ENCODE measurements around the gene LCP1. TPM values are rescaled to one million over a fixed set of nuclear protein-coding genes. Genes with fewer than 3 reads are reported as not detected.

LCP1 gene
- total and polyA plus RNA-seq, 2 of the 13 experiments (the other 11 are each of a cell fraction or from before 2014, with no cell fraction given), result 1.6 TPM

DNA sequence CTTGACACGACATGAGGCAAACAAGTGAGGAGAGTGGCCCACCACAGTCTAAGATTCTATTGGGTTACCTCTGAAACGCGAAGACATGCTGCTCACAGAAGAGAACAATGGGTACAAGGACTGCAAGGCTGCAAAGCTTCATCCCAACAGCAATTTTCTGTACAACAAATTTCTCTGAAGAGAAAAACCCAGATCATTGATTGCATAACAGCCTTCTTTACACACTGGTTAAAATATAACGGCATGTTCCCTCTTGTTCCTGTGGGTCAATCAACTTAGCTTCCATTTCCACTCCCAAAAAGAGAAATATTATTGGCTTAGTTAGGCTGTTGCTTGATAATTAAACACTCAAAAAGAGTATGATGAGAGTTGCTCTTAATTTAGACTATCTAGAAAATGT, 77.1 kb downstream of the LCP1 start, which contains the start of gene CPB2 (continued):
- no peak for TF ChIP-seq ZNF569 (CRISPR knock-in tag; IDR thresholded peaks at IDR 0.05; ENCODE audit: borderline replicate concordance)
- peak; percentile 80 for TF ChIP-seq POLR2G (IDR thresholded peaks at IDR 0.05; ENCODE audit: low read depth, low read length)
- TF ChIP-seq TEAD3 (CRISPR knock-in tag; optimal IDR thresholded peaks at IDR 0.05; ENCODE audit: borderline replicate concordance), result peak; percentile 57
- TF ChIP-seq ASH2L (IDR thresholded peaks at IDR 0.05; ENCODE audit: insufficient read length, low read depth, low read length), result peak; percentile 76
- peak; percentile 74; the same call in 1 of the 2 replicates for TF ChIP-seq HDAC1 (CRISPR knock-in tag; IDR thresholded peaks at IDR 0.05)
- TF ChIP-seq HMG20B (CRISPR knock-in tag; conservative IDR thresholded peaks at IDR 0.05), result 0 out of 2 replicates have a peak, but pooled peaks have one; percentile 27
- TF ChIP-seq GATAD2A (CRISPR knock-in tag; IDR thresholded peaks at IDR 0.05), result peak; percentile 86
- 0 out of 2 replicates have a peak, but pooled peaks have one; percentile 53 for TF ChIP-seq ZNF317 (CRISPR knock-in tag; IDR thresholded peaks at IDR 0.05)
- no peak for TF ChIP-seq ZBTB8A (CRISPR knock-in tag; IDR thresholded peaks at IDR 0.05; ENCODE audit: borderline replicate concordance, low read depth)
- no peak for TF ChIP-seq HMGA1 (CRISPR knock-in tag; conservative IDR thresholded peaks at IDR 0.05)
- TF ChIP-seq REL (CRISPR knock-in tag; conservative IDR thresholded peaks at IDR 0.05), result no peak
- no peak for TF ChIP-seq ZNF256 (CRISPR knock-in tag; conservative IDR thresholded peaks at IDR 0.05)
- TF ChIP-seq IRF2 (CRISPR knock-in tag; IDR thresholded peaks at IDR 0.05), result peak; percentile 50; the same call in 1 of the 2 replicates
- TF ChIP-seq ZNF629 (CRISPR knock-in tag; conservative IDR thresholded peaks at IDR 0.05), result peak; percentile 95
- TF ChIP-seq MXI1 (IDR thresholded peaks at IDR 0.05; ENCODE audit: borderline replicate concordance, low read depth, low read length), result no peak
- peak; percentile 52 for TF ChIP-seq RBFOX2 (IDR thresholded peaks at IDR 0.05; ENCODE audit: low read depth, low read length)
- TF ChIP-seq XRCC5 (optimal IDR thresholded peaks at IDR 0.05; ENCODE audit: low read length), result no peak
- no peak for TF ChIP-seq ZNF790 (CRISPR knock-in tag; IDR thresholded peaks at IDR 0.05; ENCODE audit: borderline replicate concordance)
- TF ChIP-seq, protein P1, sequence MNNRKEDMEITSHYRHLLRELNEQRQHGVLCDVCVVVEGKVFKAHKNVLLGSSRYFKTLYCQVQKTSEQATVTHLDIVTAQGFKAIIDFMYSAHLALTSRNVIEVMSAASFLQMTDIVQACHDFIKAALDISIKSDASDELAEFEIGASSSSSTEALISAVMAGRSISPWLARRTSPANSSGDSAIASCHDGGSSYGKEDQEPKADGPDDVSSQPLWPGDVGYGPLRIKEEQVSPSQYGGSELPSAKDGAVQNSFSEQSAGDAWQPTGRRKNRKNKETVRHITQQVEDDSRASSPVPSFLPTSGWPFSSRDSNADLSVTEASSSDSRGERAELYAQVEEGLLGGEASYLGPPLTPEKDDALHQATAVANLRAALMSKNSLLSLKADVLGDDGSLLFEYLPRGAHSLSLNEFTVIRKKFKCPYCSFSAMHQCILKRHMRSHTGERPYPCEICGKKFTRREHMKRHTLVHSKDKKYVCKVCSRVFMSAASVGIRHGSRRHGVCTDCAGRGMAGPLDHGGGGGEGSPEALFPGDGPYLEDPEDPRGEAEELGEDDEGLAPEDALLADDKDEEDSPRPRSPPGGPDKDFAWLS (CRISPR knock-in tag; IDR thresholded peaks at IDR 0.05; ENCODE audit: borderline replicate concordance), result no peak
- TF ChIP-seq THAP11 (CRISPR knock-in tag; IDR thresholded peaks at IDR 0.05), result peak; percentile 26; the same call in 1 of the 2 replicates
- TF ChIP-seq FOXJ3 (CRISPR knock-in tag; IDR thresholded peaks at IDR 0.05; ENCODE audit: borderline replicate concordance), result peak; percentile 37; the same call in 1 of the 2 replicates
- TF ChIP-seq KAT7 (CRISPR knock-in tag; IDR thresholded peaks at IDR 0.05; ENCODE audit: borderline replicate concordance), result peak; percentile 54; the same call in 1 of the 2 replicates
- peak; percentile 48 for TF ChIP-seq PHF8 (CRISPR knock-in tag; IDR thresholded peaks at IDR 0.05)
- TF ChIP-seq, protein P2, sequence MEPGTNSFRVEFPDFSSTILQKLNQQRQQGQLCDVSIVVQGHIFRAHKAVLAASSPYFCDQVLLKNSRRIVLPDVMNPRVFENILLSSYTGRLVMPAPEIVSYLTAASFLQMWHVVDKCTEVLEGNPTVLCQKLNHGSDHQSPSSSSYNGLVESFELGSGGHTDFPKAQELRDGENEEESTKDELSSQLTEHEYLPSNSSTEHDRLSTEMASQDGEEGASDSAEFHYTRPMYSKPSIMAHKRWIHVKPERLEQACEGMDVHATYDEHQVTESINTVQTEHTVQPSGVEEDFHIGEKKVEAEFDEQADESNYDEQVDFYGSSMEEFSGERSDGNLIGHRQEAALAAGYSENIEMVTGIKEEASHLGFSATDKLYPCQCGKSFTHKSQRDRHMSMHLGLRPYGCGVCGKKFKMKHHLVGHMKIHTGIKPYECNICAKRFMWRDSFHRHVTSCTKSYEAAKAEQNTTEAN (CRISPR knock-in tag; conservative IDR thresholded peaks at IDR 0.05), result no peak
- 0 out of 2 replicates have a peak, but pooled peaks have one; percentile 54 for TF ChIP-seq TARDBP (CRISPR knock-in tag; IDR thresholded peaks at IDR 0.05)
- TF ChIP-seq, protein P3, sequence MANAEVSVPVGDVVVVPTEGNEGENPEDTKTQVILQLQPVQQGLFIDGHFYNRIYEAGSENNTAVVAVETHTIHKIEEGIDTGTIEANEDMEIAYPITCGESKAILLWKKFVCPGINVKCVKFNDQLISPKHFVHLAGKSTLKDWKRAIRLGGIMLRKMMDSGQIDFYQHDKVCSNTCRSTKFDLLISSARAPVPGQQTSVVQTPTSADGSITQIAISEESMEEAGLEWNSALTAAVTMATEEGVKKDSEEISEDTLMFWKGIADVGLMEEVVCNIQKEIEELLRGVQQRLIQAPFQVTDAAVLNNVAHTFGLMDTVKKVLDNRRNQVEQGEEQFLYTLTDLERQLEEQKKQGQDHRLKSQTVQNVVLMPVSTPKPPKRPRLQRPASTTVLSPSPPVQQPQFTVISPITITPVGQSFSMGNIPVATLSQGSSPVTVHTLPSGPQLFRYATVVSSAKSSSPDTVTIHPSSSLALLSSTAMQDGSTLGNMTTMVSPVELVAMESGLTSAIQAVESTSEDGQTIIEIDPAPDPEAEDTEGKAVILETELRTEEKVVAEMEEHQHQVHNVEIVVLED (CRISPR knock-in tag; IDR thresholded peaks at IDR 0.05; ENCODE audit: borderline replicate concordance), result no peak
- peak in 1 of 2 experiments; percentile 72; a peak in 2 of 4 replicates for TF ChIP-seq POLR2A (IDR thresholded peaks at IDR 0.05; ENCODE audit: insufficient read depth in 1 of 2, low read depth in 2 of 2, low read length in 2 of 2)
- TF ChIP-seq, protein P4, sequence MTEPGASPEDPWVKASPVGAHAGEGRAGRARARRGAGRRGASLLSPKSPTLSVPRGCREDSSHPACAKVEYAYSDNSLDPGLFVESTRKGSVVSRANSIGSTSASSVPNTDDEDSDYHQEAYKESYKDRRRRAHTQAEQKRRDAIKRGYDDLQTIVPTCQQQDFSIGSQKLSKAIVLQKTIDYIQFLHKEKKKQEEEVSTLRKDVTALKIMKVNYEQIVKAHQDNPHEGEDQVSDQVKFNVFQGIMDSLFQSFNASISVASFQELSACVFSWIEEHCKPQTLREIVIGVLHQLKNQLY (CRISPR knock-in tag; IDR thresholded peaks at IDR 0.05), result peak; percentile 37; the same call in 1 of the 2 replicates
